HEK293 (cell line): ENCODE data around the gene GMPR.

ENCODE experiments used
- ZNF23 ChIP-seq: fragments of 450-650 bp; formaldehyde crosslinking; IDR thresholded peaks from 2 replicates; pipeline ENCODE4 v1.5.1; 2016; ENCODE audit warnings: missing biosample characterization, missing genetic modification characterization, borderline replicate concordance
- ZNF274 ChIP-seq, 2 experiments: fragments of 200-500 bp in 1 of 2; fragments of 450-650 bp in 1 of 2; sonication (Bioruptor generic) in 1 of 2; formaldehyde crosslinking in 1 of 2; IDR thresholded peaks; 2 replicates each; pipeline versions ENCODE4 v1.5.1 to v1.6.1; 2014 to 2016; ENCODE audit warnings: borderline replicate concordance in 1 of 2, inconsistent platforms in 1 of 2, low read length in 1 of 2, missing biosample characterization in 1 of 2, missing genetic modification characterization in 1 of 2
- ZNF521 ChIP-seq: fragments of 450-650 bp; formaldehyde crosslinking; IDR thresholded peaks from 2 replicates; pipeline ENCODE4 v1.5.1; 2017; ENCODE audit warnings: missing biosample characterization, mild to moderate bottlenecking, missing genetic modification characterization
- ZNF639 ChIP-seq: fragments of 450-650 bp; formaldehyde crosslinking; IDR thresholded peaks from 2 replicates; pipeline ENCODE4 v1.5.1; 2016; ENCODE audit warnings: missing biosample characterization, missing genetic modification characterization

GRCh38 chr6:16254535-16254934 lies 16.1 kb downstream of the GMPR start:
- no peak for TF ChIP-seq ZNF639 (tag by site-specific recombination)
- TF ChIP-seq ZNF274 (IDR thresholded peaks at IDR 0.05; ENCODE audit: low read length) = no peak
- no peak for TF ChIP-seq ZNF274 (tag by site-specific recombination; IDR thresholded peaks at IDR 0.05; ENCODE audit: borderline replicate concordance)
- TF ChIP-seq ZNF521 = no peak
- TF ChIP-seq ZNF23 (tag by site-specific recombination) = no peak
